GM15510 (cell line): ENCODE data around the gene CPSF3.

Source experiments
- POLR2A ChIP-seq: IDR thresholded peaks from 3 replicates; pipeline ENCODE4 v1.6.1; 2011; ENCODE audit warnings: borderline replicate concordance; ENCODE audit not compliant: insufficient read length; ENCODE audit errors: extremely low read depth

CPSF3 gene

GRCh38 chr2:9497017-9497416 lies 73.6 kb downstream of the CPSF3 start:
- TF ChIP-seq POLR2A, result no peak

GRCh38 chr2:9498210-9498609 lies 74.8 kb downstream of the CPSF3 start:
- TF ChIP-seq POLR2A, result no peak

DNA sequence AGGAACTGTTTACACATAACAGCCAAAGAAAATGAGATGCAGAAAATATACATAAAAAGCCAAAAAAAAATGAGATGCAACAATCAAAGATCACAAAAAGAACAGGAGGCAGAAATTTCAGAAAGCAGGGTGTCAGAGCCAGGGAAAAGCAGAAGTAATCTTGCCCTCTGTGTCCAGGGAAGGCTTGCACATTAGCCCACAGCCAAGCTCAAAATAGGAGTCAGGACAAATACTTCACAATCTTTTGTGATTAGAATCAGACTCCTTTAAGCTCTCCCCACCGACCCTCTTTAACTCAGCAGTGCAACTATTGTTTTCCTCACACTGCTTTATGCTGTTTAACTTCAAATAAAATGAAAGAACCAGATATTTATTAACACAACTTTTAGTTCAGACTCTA lies 85.5 kb downstream of the CPSF3 start:
- TF ChIP-seq POLR2A, result no peak

DNA sequence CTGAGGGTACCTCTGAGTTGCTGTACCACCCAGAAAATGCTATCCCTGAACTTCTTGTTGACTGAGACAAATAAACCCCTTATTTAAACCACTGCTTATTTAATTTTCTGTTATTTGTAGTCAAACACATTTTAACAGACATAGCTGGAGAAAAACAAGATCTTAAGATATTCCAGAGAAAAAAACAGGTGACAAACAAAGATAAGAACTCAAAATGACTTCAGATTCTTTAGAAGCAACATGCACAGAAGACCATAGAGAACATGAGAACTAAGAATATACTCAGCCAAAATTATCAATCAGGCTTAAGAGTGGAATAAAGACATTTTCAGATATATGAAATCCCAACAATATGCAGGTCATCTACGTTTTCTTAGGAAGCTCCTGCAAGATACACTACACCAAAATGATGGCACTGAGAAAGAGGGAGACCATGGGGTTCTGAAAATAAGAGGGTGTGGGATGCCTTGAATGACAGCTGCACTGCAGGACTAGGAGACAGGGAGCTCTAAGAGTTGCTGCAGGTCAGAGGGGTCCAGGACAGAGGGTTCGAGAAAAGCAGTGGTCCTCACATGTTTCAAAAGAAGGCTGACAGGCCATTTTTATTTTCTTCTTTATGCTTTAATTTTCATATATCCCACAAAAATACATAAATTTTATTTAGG lies 93.8 kb downstream of the CPSF3 start:
- no peak for TF ChIP-seq POLR2A

- TF ChIP-seq POLR2A, result no peak
Observed at GRCh38 chr2:9518163-9518562, 94.7 kb downstream of the CPSF3 start.

- TF ChIP-seq POLR2A, result no peak
Observed at GRCh38 chr2:9518780-9519179, 95.3 kb downstream of the CPSF3 start.

- TF ChIP-seq POLR2A, result no peak
Observed at GRCh38 chr2:9519250-9519649, 95.8 kb downstream of the CPSF3 start.
